HG03095 (cell line): ENCODE results near the gene F2RL2.

Experiments
- ATAC-seq: cut with Tn5 transposase; IDR thresholded peaks from one replicate; pipeline ENCODE4 v1.9.1; 2021; ENCODE audit warnings: moderate library complexity; ENCODE audit not compliant: unreplicated experiment

F2RL2 gene, protein sequence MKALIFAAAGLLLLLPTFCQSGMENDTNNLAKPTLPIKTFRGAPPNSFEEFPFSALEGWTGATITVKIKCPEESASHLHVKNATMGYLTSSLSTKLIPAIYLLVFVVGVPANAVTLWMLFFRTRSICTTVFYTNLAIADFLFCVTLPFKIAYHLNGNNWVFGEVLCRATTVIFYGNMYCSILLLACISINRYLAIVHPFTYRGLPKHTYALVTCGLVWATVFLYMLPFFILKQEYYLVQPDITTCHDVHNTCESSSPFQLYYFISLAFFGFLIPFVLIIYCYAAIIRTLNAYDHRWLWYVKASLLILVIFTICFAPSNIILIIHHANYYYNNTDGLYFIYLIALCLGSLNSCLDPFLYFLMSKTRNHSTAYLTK

GRCh38 chr5:76622973-76623596 is at the start of gene F2RL2:
Gene F2RL2, minus strand, starts transcription at chr5:76623403. Its CDS starts 173 bp downstream, at chr5:76623230.
- no peak for ATAC-seq

GRCh38 chr5:76672242-76672641 is 49.0 kb upstream of the F2RL2 start:
- no peak for ATAC-seq

GRCh38 chr5:76670508-76670907 is 47.3 kb upstream of the F2RL2 start:
- ATAC-seq: no peak

GRCh38 chr5:76669245-76669644 is 46.0 kb upstream of the F2RL2 start:
- no peak for ATAC-seq

DNA sequence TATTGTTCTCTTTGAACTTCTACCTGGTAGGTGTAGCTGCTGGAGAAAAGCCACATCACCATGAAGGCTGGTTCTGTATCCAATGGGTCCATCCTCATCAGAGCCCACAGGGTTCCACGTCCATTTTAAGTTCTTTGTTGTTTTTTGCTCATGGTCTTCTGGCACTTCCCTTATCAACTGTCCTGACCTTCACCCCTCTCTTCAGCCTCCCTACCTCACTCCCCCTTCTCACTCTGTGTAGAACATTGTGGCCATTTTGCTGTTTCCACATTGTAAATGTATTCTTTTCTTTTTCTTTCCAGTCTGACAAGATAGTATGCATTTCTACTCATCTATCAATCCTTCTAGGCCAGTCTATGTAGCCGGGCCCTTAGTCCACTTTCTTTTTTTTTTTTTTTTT is 44.3 kb upstream of the F2RL2 start:
- no peak for ATAC-seq

DNA sequence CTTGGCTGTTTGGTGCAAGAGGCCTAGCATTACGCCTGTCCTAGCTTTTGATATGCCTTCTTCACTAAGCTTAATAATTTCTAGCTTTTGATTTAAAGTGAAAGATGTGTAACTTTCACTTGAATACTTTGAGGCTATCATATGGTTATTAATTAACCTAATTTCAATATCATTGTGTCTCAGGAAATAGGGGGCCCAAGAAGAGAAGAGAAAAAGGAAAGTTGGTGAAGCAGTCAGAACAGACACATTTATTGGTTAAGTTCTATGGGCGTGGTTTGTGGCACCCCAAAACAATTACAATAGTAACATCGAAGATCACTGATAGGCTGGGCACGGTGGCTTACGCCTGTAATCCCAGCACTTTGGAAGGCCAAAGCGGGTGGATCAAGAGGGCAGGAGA is 40.9 kb upstream of the F2RL2 start:
- no peak for ATAC-seq

DNA sequence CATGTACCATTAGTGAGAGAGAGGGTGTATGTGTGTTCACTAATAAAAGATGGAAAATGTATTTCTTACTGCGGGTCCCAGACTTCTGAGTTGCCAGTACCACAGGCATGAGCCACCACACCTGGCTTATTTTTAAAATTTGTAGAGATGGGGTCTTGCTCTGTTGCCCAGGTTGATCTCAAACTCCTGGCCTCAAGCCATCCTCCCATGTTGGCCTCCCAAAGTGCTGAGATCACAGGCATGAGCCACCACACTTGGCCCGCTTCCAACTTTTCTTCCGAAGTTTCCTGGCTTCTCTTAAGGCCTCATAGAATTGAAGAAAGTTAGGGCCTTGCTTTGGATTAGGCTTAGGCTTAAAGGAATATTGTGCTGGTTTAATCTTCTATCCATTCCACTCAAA is 40.4 kb upstream of the F2RL2 start:
- ATAC-seq: no peak

GRCh38 chr5:76662521-76662920 is 39.3 kb upstream of the F2RL2 start:
- no peak for ATAC-seq

DNA sequence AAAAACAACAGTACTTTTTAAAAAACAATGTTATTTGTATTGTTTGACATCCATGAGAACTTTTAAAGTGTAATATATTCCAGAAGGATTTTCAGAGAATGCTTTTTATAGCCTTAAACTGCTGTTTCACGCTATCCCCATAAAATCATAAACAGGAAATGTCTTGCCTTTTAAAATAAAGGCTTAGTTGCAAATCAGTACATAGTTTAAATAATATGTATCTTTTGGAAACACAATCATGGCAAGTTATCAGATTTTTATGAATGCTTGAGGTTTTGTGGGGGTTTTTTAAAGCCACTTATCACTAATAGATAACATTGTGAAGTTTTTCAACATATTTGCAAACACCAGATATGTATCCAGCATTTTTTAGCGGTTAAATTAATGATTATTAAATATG is 37.2 kb upstream of the F2RL2 start:
- no peak for ATAC-seq

DNA sequence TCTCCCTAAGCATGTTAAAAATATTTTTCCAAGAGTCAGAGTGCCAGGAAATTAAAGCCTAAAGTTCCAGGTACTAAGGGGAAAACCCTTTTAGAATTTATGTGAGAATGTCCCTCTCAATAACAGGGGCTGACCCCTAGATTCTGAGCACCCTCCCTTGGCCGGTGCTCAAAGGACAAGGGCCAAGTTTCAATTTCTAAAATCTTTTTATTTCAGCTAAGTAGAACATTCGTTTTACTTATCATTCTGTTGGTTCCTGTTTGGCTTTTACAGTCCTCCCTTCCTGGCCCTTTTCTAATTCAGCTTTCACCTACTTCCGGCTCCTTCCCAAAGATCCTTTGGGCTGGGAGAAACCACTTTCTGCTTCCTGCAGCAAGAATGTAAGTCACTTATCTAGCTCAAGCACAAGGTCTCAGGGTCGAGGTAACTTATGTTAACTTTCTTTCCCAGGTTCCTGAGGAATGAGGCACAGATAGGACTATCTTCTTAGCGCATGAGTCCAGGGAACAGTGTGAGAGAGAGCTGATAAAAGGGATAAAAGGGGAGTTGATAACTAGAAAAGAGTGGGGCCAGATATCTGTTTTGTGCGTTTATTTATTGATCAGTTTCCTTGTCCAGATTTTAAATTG is 34.6 kb upstream of the F2RL2 start:
- no peak for ATAC-seq

- no peak for ATAC-seq
Observed at GRCh38 chr5:76657091-76657490, 33.9 kb upstream of the F2RL2 start.

GRCh38 chr5:76652809-76653414 is 29.7 kb upstream of the F2RL2 start:
- ATAC-seq: no peak

DNA sequence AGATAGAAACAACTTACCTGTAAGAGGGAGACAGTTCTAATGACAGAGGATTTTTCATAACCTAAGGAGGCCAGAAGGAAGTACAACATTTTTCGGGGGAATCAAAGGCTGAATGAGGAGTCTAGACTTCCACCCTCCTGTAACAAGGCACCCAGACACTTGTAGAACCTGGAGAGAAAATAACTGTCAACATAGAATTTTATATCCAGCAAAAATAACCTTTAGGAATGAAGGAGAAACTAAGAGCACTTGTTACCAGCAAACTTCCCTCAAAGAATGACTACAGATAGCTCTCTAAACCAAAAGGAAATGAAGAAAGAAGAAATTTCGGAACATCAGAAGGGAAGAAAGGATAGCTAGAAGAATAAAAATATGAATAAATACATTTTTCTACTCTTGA is 25.9 kb upstream of the F2RL2 start:
- no peak for ATAC-seq

DNA sequence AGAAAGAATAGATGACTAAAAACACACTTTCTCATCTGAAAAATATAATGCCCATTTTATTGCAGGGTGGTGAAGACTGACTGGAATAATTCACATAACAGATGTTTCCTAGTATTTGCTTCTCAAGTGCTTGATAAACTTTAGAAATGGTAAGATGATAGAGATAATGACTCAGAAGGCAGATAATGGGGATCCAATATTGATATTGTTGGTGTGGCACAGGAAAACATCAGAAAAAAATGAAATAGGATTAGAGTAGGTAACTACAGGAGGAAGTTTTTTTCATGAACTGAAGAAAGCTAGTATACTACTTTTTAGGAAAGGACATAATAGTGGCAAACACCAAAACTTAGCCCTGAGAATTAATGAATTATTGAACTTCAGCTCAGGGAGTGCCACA is 20.2 kb upstream of the F2RL2 start:
- ATAC-seq: no peak

- ATAC-seq: no peak
Observed at GRCh38 chr5:76642390-76643040, 19.3 kb upstream of the F2RL2 start.

DNA sequence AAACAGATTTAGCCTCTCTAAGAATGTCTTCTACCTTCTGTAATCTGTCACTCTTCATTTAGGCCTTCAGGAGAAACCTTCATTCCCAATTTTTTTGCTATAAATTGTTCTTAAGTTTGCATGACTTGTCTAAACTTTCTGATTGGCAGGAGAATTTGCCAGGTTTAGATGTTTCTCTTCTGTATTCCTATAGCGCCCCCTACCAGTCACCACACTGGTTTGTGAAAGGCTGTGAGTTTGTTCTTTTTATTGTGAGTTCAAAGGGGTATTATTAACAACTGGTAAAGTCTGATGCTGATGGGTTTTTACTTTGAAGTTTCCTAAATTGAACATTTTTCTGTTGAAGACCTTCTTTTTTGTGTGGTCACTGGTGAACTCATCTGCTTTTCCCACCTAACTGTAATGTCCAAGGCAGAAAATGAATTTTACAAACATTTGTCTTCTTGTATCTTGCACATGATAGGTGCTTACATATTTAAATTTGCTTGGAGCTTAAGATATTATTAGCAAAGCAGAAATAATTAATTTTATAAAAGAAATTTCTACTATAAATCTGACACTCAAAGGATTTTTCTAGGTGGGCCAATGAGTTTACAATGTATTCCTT is 18.4 kb upstream of the F2RL2 start:
- ATAC-seq: no peak

GRCh38 chr5:76638479-76638878 is 15.3 kb upstream of the F2RL2 start:
- ATAC-seq: no peak

DNA sequence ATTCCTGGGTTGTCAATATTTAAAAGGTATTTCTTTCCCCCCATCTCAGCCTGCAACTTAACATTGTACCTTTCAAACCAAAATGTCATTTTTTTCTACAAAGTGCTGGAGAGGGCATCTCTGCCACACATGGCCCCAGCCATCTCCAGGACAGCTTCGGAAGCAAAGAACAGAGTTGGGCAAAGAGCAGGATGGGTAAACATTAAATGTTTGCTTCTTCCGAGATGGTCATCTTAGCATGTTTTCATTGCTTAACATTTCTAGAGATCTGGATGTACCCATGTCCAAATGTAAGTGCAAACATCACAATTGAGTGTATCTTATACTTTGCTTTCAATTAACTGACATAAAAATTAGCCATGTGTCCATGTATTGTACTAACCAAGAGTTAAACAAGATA is 14.3 kb upstream of the F2RL2 start:
- ATAC-seq: no peak

- ATAC-seq: no peak
Observed at GRCh38 chr5:76634661-76635060, 11.5 kb upstream of the F2RL2 start.

- no peak for ATAC-seq
Observed at GRCh38 chr5:76626738-76627137, 3.5 kb upstream of the F2RL2 start.
